Hepatic stellate cell (primary cell): Measurements from ENCODE around the gene WNT3A.

Source experiments
- DNase-seq: peaks from one replicate; pipeline ENCODE4 v3.0.0; 2011; ENCODE audit warnings: low spot score

WNT3A gene

DNA sequence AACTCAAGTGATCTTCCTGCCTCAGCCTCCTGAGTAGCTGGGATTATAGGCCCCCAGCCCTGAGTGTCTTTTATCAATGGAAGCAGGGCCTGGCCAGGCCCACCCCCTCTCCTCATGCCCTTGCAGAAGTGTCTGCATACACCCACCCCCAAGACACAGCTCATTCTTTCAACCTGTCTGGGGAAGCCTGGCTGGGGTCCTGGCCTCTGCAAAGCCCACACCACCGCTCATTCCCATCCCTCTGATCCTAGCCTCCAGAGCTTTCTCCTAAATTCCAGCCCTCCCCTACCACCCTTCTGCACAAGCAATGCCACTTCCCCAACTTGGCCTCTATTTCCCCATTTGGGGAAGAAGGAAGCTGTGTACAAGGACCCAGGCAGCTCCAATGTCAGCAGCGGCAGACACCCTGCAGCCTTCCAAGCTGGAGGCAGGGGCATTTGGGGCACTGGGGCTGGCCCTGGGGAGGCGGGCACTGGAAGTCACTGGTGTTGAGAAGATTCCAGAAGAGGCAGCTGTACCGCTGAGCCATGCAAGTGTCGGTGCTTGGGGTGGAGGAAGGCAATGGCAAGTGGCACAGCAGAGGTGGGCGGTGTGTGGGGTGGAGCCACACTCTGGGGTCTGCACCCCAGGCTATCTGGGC, 42.0 kb downstream of the WNT3A start:
- DNase-seq: no peak

DNA sequence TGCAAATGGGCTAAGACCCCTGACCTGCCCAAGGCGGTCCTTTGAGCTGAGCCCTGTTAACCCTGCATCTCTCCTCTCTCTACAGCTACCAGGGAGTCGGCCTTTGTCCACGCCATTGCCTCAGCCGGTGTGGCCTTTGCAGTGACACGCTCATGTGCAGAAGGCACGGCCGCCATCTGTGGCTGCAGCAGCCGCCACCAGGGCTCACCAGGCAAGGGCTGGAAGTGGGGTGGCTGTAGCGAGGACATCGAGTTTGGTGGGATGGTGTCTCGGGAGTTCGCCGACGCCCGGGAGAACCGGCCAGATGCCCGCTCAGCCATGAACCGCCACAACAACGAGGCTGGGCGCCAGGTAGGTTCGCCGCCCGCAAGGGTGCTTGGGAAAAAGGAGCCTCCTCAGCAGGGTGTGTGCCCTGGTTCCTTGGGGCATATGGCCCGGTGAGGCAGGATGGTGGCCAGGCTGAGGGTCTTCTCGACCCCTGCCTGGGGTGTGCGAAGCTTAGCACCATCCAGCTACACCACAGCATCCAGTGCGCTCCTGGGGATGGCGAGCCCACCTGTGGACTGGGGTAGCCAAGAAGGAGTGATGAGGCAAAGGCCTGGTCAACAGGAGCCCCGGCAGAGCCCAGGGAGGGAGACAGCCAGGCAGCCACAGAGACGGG, 43.9 kb downstream of the WNT3A start:
- DNase-seq: no peak

DNA sequence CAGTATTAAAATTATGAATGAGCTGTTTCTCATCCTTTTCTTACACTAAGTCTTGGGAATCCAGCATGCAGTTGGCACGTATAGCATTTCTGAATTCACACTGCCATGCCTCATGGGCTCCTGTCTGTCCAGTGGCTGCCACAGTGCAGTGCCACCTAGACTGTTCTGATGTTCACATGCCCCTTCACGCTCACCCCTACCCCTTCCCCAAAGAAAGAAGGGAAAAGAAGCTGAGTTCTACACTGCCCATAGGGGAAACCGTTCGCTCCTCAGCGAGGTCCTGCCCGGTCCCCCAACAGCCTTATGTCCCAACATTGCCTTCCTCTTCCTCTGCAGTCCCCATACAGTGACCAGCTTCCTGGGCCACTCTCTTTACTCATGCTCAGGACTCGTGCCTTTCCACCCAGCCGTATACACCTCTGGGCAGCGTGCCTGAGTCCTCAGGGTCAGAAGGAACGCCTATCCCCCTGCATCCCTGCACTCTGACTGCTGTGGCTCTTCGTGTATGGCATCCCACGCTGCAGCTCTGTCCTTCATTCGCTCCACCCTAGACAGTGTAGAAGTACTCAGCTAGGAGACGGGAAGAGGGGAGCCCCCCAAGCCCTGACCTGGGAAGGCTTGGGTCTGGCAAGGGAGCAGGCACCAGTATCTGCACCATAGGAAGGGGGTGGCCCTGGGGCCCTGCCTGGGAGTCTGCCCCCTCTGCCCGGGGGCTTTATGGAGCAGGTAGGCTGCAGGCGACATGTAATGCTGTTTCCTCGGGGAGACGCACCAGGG, 51.6 kb downstream of the WNT3A start:
- no peak for DNase-seq

DNA sequence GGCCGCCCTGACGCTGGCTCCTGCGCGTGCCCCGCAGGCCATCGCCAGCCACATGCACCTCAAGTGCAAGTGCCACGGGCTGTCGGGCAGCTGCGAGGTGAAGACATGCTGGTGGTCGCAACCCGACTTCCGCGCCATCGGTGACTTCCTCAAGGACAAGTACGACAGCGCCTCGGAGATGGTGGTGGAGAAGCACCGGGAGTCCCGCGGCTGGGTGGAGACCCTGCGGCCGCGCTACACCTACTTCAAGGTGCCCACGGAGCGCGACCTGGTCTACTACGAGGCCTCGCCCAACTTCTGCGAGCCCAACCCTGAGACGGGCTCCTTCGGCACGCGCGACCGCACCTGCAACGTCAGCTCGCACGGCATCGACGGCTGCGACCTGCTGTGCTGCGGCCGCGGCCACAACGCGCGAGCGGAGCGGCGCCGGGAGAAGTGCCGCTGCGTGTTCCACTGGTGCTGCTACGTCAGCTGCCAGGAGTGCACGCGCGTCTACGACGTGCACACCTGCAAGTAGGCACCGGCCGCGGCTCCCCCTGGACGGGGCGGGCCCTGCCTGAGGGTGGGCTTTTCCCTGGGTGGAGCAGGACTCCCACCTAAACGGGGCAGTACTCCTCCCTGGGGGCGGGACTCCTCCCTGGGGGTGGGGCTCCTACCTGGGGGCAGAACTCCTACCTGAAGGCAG, 52.3 kb downstream of the WNT3A start:
- no peak for DNase-seq

DNA sequence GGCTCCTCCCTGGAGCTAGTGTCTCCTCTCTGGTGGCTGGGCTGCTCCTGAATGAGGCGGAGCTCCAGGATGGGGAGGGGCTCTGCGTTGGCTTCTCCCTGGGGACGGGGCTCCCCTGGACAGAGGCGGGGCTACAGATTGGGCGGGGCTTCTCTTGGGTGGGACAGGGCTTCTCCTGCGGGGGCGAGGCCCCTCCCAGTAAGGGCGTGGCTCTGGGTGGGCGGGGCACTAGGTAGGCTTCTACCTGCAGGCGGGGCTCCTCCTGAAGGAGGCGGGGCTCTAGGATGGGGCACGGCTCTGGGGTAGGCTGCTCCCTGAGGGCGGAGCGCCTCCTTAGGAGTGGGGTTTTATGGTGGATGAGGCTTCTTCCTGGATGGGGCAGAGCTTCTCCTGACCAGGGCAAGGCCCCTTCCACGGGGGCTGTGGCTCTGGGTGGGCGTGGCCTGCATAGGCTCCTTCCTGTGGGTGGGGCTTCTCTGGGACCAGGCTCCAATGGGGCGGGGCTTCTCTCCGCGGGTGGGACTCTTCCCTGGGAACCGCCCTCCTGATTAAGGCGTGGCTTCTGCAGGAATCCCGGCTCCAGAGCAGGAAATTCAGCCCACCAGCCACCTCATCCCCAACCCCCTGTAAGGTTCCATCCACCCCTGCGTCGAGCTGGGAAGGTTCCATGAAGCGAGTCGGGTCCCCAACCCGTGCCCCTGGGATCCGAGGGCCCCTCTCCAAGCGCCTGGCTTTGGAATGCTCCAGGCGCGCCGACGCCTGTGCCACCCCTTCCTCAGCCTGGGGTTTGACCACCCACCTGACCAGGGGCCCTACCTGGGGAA, 53.0 kb downstream of the WNT3A start:
- DNase-seq: no peak

DNA sequence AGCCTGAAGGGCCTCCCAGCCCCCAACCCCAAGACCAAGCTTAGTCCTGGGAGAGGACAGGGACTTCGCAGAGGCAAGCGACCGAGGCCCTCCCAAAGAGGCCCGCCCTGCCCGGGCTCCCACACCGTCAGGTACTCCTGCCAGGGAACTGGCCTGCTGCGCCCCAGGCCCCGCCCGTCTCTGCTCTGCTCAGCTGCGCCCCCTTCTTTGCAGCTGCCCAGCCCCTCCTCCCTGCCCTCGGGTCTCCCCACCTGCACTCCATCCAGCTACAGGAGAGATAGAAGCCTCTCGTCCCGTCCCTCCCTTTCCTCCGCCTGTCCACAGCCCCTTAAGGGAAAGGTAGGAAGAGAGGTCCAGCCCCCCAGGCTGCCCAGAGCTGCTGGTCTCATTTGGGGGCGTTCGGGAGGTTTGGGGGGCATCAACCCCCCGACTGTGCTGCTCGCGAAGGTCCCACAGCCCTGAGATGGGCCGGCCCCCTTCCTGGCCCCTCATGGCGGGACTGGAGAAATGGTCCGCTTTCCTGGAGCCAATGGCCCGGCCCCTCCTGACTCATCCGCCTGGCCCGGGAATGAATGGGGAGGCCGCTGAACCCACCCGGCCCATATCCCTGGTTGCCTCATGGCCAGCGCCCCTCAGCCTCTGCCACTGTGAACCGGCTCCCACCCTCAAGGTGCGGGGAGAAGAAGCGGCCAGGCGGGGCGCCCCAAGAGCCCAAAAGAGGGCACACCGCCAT, 53.8 kb downstream of the WNT3A start:
- DNase-seq: peak; percentile 42

DNA sequence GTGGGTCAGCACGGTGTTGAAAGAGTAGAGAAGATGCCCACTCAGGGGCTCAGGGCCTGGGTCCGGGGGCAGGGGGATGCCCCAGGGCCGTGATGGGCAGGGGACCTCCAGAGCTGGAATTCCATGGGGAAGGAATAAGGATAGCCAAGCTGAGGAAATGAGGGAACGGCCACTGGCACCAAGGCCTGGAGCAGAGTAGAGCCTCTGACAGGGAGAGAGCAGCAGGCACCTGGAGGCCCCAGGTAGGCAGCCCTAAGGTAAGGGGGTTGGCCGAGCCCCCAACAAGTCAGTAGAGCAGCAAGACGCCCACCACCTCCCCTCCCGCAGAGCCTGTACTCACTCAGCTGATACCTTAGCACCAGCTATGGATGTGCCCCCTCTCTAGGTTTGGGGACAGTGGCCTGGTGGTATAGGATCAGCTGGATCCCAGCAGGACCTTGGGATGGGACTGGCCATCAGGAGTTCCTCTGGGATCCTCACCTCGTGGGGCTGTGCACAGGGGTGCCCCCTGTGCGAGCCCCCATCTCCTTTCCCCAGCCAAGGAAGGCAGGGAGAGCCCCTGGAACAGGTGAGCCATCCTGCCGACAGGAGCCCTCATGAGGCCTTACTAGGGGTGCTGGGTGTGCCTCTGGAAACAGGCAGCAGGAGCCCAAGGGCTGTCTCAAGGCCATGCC, 54.8 kb downstream of the WNT3A start:
- DNase-seq: no peak

DNA sequence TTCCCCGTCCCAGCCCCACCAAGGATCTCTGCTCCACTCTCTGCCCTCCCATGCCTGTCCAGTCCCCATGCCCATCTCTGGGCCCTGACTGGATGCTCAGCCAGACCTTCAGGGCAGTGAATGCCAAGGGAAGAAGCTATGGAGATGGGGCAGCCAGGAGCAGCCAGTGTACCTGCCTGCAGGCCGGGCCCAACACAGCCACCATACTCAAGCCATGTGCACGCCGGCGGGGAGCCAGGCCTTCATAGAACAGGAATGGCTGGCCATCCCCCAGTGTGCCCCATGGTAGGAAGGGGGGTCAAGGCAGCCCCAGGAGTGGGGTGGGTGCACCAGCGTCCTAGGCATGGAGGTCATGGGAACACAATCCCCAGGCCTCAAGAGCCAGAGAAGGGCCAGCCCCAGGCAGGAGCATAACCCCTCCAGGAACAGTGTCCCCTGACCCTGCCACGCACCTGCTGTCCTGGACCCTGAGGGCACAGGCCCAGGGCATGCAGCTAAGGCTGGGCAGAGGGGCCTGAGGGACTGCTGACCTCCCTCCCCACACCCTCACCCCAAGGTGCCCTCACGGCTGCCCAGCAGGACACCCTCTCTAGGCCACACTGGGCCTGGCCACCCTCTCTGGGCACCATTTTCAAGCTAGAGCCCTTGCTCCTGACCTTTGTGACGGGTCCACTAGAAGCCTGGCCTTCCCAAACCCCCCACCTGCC, 55.4 kb downstream of the WNT3A start:
- DNase-seq: no peak

DNA sequence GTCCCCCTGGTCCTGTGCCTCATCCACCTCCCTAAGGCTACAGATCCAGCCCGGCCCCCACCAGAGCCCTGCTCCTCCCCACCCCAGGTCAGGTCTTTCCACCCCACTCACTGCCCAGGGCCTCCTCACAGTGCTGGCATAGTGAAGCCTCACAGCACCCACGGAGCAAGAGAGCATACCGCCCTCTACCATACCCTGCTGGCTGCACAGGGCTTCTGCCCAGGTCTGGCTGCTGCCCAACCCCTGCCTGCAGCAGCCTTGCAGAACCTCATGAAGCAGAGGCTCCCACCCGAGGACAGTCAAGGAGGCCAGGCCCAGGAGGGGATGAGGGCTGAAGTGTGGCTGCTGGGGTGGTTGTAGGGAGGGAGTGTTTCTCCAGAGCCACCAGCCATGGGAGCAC, 56.0 kb downstream of the WNT3A start:
- DNase-seq: no peak

DNA sequence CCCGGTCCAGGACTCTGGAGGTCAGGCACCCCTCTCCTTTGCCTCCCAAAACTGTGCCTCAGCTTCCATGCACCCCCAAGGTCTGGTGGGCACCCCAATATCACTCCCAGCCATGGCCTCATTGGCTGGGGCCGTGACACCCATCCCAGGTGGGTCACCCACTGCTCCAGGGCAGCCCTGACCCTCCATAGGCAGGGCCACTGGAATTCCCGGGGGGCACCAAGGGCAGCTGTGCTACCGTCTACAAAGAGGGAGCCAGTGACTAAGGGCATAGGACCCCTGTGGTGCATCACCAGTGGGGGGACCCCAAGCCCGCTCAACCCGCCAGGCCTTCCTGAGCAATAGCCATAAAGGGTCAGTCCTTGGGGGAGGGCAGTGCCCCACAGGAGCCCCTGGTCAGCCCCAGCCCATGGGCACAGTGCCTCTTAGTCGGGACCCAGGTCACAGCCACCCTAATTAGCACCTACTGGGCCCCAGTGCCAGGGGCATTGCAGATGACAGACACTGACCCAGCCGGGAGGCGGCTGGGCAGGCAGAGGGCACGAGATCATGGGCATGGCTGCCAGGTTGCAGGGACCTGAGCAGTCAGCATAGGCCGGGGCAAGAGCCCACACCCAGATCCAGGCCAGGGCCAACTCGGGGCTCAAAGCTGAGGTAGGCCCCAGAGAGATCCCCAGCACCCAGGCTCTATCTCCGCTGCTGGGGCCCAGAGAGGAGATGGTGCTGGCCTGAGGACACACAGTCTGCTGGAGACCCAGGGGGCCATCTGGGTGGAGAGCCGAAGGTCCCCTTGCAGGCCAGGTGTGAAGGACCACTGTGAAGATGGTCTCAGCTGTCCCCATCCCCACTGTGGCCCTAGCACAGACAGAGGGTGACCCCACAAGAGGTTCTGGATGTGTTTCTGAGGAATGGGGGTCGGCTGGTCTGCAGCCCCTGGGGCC, 56.7 kb downstream of the WNT3A start:
- no peak for DNase-seq

DNA sequence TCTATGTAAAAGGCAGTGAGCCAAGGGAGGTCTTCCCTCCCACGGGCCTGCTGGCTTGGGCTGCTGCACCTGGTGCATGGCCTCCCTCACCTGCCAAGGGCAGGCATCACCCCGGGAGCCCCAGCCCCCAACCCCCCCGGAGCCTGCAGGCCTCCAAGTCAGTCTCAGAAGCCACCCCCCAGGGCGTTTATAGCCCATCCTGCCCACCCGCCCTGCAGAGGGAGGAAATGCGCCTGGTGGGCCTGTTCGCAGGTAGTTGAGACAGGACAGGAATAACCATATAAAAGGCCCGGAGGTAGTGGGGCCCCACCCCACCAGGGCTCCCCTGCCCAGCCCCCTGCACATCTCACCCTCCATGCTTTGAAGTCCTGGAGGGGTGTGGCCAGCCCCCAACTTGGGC, 57.5 kb downstream of the WNT3A start:
- no peak for DNase-seq

DNA sequence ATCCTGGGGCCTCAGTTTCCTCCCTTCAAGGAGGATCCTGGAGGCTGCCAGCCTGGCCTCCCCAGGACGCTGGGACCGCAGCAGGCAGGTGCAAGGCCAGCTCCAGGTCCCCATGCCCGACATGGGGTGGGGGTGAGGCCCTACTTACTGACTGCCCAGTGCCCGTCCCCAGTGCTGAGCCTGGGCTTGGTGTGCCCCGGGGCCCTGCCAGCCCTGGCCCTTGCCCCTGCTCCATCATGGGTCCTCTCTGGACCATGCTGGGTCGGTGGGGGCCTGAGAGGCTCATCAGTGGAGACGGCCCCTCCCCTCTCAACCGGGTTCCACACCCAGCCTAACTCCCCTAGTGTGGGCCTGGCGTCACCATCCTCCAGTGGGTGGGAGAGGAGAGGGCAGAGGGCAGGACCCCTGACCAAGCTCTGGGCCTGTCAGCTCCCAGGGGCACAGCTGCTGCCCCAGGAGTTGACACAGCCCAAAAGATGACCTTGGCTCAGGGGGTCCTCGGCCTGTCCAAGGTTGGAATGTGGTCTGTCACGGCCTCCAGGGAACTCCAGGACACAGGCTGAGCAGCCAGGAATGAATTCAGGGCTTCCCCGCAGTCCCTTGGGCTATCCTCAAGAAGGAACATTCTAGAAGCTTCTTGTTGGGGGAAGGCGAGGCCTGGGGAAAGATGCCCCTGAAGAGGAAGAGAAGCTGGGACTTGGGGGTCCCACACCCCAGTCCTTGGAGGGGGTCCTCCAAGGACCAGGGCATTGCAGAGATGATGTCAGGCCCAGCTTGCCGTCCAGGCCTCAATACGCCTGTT, 58.1 kb downstream of the WNT3A start:
- DNase-seq: no peak

DNA sequence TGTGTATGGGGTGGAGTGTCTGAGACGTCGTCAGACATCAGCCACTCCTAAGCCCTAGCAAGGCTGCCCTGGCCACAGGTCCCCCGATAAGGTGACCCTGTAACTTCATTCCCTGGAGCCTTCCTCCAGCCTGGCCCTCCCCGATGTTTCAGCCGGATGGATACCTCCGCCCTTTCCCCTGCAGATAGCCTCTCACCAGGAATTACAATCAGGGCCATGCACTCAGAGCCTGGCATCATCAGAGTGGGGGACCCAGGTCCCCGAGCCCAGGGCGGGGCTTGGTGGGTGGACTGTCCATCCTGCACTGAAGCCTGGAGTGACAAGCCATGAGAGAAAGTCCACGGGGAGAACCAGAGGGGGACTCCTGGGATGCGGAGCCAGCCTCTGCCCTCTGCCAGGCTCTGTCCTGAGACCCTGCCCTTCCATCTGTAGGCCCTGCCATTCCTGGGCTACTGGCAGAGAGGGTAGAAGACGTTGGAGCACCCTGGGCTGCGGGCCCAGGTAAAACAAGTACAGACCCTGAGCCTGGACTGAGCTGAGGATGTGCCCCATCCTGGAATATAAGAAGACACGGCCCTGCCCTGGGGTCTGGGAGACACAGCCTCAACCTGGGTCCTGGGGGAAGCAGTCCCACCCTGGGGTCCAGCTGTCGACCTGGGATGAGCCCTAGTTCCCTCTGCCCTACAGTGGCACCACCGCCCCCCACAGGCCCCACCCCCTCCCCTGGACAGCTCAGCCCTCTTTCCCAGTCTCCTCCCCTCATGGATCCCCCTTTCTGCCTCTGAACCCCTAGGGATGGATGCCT, 58.9 kb downstream of the WNT3A start:
- no peak for DNase-seq

DNA sequence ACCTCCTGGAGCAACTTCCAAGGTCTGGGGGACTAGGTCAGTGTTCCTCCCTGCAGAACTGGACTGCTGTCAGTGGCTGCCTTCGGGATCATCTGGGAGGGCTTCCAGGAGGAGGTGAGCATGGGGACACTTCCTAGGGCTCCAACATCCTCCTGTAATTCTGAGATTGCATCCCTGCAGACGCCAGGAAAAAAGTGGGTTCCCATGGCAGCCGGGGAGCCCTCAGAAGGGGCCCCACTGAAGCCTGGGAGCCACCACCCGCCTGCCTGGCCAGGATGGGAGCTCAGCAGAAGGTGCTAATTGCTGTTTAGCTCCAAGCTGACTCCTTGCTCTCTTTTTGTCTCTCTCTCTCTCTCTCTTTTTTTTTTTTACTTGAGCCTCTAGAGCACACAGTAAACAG, 59.6 kb downstream of the WNT3A start:
- no peak for DNase-seq

DNA sequence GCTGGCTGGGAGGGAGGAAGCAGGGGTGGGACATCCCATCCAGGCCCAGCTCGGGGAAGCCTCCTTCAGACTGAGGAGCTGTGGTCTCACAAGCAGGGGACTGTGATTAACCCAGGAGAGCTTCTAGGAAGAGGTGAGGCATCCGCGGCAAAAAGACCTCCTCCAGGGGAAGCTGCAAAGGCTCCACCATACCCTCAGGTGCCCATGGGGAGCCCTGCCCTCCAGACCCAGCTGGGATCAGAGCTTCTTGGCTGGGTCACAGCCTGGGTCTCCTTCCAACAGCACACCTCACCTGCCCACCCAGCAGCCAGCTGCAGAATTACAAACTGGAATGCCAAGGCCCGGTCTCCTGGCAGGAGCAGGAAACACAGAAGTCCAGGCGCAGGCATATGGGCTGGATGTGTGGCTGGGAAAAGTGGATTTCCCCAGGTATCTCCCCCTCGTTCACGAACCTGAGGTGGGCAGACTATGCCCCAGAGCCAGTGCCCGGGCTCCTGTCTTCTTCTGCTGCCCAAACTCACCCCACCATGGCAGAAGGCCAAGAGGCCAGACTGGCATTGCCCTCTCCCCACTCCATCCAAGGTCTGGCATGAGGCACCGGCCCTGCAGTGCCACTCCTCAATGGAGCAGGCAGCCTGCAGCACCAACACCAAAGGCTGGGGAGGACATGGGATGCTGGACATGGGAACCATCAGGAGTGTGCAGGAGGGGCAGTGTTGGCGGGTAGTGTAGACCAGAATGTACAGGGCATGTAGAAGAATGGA, 60.3 kb downstream of the WNT3A start:
- no peak for DNase-seq

DNA sequence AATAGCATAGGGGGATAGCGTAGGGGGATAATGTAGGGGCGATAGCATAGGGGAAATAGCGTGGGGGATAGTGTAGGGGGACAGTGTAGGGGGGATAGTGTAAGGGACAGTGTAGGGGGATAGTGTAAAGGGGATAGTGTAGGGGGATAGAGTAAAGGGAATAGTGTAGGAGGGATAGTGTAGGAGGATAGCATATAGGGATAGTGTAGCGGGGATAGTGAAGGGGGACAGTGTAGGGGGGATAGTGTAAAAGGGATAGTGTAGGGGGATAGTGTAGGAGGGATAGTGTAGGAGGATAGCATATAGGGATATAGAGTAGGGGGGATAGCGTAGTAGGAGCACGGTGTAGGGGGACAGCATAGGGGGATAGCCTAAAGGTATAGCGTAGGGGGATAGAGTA, 61.6 kb downstream of the WNT3A start:
- DNase-seq: no peak
